Muscle of back (tissue), 11 donors: ENCODE measurements around the gene ZNF764. TPM values are rescaled to one million over a fixed set of nuclear protein-coding genes. Genes with fewer than 3 reads are reported as not detected.

Experiments used
- DNase-seq, 3 donors: peaks; one replicate each; pipeline versions ENCODE4 v3.0.0 to v3.0.0-alpha.2; 2013
- polyA plus RNA-seq, 10 donors: library from polyadenylated mRNA; unstranded; fragments of 120-200 nt; gene quantifications; one replicate each; pipeline ENCODE4 v1.2.1, GENCODE V29; 2013; ENCODE audit not compliant: insufficient read length in 10 of 10

The ZNF764 gene
- polyA plus RNA-seq, 10 donors = 5.6 to 8.5 (median 6.3) TPM

- peak in 2 of 3 donors; percentile 43 to 84 for DNase-seq
Measured at GRCh38 chr16:30570636-30571444, 12.7 kb upstream of the ZNF764 start.

GRCh38 chr16:30569746-30570635 lies 11.8 kb upstream of the ZNF764 start:
- DNase-seq = peak in 1 of 3 donors; percentile 40

- no peak for DNase-seq
Measured at GRCh38 chr16:30569281-30569680, 11.1 kb upstream of the ZNF764 start.

- DNase-seq = no peak
Measured at GRCh38 chr16:30567991-30568638, 9.9 kb upstream of the ZNF764 start.

- no peak for DNase-seq
Measured at GRCh38 chr16:30567160-30567990, 9.2 kb upstream of the ZNF764 start.

- no peak for DNase-seq
Measured at GRCh38 chr16:30566531-30566930, 8.4 kb upstream of the ZNF764 start.

- DNase-seq = no peak
Measured at GRCh38 chr16:30565984-30566383, 7.8 kb upstream of the ZNF764 start.

- DNase-seq = no peak
Measured at GRCh38 chr16:30565526-30565925, 7.4 kb upstream of the ZNF764 start.

GRCh38 chr16:30562021-30562420 lies 3.8 kb upstream of the ZNF764 start:
- DNase-seq = no peak

GRCh38 chr16:30561089-30561816 lies 3.1 kb upstream of the ZNF764 start:
- peak in 1 of 3 donors; percentile 51 for DNase-seq

GRCh38 chr16:30559690-30560089 lies 1.5 kb upstream of the ZNF764 start:
- DNase-seq = no peak

- DNase-seq = no peak
Measured at GRCh38 chr16:30558789-30559377, 709 bp upstream of the ZNF764 start.

- DNase-seq = peak in 1 of 3 donors; percentile 31
Measured at GRCh38 chr16:30557707-30557956, 542 bp downstream of the ZNF764 start.

- no peak for DNase-seq
Measured at GRCh38 chr16:30556125-30556473, 2.1 kb downstream of the ZNF764 start.

GRCh38 chr16:30555315-30556124 lies 2.7 kb downstream of the ZNF764 start:
- no peak for DNase-seq

GRCh38 chr16:30554557-30555314 lies 3.4 kb downstream of the ZNF764 start:
- DNase-seq = no peak

- no peak for DNase-seq
Measured at GRCh38 chr16:30553393-30553899, 4.7 kb downstream of the ZNF764 start.

GRCh38 chr16:30552956-30553355 lies 5.2 kb downstream of the ZNF764 start:
- DNase-seq = no peak

- no peak for DNase-seq
Measured at GRCh38 chr16:30551781-30552180, 6.4 kb downstream of the ZNF764 start.
